IPS DF 4.7 (cell line): ENCODE results near the gene BSCL2.
"Not testable (repeated sequence)": the region's sequence is repeated elsewhere in the genome, so short reads cannot be mapped to it uniquely, and the experiment has no call there.

Source experiments
- DNase-seq: peaks from one replicate; pipeline ENCODE4 v3.0.0-alpha.2; 2013; ENCODE audit warnings: low spot score; ENCODE audit errors: extremely low read depth

Gene BSCL2

GRCh38 chr11:62688491-62688890 lies 18.7 kb downstream of the BSCL2 start:
- DNase-seq, result no peak

- no peak for DNase-seq
These were observed 19.5 kb downstream of the BSCL2 start for GRCh38 chr11:62687508-62688396.

DNA sequence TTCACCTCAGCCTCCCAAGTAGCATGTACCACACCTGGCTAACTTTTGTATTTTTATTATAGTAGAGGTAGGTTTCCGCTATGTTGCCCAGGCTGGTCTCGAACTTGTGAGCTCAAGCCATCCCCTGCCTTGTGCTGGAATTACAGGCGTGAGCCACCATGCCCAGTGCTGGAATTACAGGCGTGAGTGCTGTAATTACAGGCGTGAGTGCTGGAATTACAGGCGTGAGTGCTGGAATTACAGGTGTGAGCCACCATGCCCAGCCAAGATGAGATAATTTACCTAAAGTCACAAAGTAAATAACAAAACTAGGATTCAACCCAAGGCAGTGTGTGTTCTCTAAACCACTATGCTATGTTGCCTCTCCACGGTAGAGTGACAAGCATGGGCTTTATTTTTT lies 24.7 kb downstream of the BSCL2 start:
- DNase-seq, result no peak

DNA sequence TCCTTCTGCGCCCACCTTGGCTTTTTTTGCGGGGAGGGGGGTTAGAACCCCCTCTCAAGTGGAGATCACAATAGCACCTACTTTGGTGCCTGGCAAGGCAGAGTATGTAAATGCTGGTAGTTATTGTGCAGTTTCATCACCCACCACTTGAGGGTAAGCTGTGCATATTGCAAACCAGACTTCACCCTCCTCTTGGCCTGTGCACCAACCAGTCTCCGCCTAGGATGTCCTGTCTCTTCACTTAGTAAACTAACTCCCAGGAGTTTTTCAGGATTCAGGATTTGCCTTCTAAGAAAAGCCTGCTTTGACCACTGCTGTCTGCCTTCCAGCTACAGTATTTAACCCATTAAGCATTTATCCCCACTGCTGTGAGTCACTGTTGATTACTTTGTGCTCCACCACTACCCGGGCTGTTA lies 26.4 kb downstream of the BSCL2 start:
- DNase-seq, result no peak

DNA sequence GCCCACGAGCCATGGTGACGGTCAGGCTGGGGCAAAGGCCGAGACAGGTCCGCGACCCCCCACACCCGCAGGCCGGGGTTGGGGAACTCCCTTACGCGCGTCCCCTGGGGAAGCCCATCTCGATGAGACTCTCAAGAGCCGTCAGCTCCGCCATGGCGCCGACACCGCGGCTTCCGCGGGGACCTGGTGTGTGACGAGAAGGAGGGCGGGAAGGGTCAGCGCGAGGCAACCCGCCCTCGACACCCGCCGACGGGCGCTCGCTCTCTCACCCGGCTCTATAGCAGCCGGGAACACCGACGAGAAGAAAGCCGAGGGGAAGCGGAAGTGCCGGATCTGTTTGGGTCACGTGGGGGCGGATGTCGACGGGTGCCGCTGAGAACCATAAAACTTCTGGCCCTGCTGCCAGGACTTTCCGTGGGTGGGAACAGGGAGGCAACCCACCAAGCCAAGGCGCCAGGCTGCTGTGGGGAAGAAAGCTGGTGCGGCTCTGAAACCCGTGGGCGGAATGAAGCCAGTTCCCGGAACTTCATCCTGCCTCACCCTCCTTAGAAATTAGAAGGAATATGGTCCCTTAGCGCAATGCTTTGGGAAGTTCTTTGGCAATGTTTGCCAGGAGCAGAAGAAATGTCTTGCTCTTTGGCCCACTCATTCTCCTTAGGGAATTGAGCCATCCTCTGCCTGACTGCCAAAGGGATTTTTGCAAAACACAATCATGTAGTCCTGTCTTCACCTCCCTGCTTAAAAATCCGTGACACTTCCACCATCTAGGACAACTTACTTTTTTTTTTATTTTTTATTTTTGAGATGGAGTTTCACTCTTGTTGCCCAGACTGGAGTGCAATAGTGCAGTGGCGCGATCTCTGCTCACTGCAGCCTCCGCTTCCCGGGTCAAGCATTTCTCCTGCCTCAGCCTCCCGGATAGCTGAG lies 28.2 kb downstream of the BSCL2 start, which contains the start of gene UBXN1:
UBXN1 (minus strand) TSS at position 304 of the 927 bp plus-strand sequence; CDS start at position 154, 150 bp downstream.
- no peak for DNase-seq

- no peak for DNase-seq
These were observed 28.8 kb downstream of the BSCL2 start for GRCh38 chr11:62678433-62678769.

- DNase-seq, result no peak
These were observed 29.5 kb downstream of the BSCL2 start for GRCh38 chr11:62677714-62678113.

DNA sequence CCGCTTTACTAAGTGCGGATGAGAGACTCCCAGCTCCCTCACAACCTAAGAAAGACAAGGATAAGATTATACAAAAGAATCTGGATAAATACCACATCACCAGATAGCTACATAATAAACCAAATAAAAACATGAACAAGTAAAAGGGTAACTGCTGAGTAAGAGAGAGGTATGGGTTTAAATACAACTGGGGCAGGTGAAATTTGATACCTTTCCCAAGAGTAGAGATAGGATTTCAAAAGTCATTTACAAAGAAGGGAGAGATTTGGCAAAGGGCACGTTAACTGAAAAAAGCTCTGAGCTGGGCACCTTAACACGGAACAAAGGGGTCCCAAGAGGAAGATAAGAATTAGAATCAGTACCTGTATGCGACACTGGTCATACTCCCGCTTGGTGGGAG lies 30.1 kb downstream of the BSCL2 start:
- no peak for DNase-seq

DNA sequence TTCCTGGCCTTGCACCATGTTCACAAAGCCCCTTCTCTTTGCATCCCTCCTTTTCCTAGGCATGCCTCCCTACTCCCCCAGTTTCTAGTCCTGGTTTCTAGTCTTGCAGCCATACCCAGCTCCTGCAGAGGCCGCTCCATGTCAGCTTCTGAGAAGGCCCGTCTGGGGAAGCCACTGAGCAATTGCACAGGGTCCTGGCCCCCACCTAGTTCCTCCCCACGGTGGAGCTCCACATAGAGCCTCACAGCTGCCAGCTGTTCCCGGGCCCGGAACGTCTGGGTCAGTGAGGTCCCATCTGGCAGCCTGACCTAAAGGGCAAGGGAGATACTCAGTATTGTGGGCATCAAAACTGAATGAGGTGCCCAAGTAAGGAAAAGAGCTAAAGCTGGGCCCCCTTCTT lies 30.5 kb downstream of the BSCL2 start:
- no peak for DNase-seq

- not testable (repeated sequence) for DNase-seq
These were observed 31.8 kb downstream of the BSCL2 start for GRCh38 chr11:62675415-62675814.

DNA sequence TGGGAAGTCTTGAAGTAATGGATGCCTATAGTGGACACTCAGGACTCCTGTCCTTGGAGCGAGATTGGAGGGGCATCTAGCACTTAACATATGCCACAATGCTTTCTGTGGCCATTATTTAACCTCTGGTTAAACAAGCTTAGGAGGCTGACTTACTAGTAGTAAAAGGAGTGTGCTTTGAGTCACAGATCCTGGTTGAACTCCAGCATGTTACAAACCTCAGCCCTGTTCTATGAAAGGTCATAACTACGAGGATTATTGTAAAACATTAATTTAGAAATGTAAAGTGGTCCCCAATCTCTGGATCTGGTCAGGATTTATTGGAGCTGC lies 34.1 kb downstream of the BSCL2 start:
- no peak for DNase-seq

DNA sequence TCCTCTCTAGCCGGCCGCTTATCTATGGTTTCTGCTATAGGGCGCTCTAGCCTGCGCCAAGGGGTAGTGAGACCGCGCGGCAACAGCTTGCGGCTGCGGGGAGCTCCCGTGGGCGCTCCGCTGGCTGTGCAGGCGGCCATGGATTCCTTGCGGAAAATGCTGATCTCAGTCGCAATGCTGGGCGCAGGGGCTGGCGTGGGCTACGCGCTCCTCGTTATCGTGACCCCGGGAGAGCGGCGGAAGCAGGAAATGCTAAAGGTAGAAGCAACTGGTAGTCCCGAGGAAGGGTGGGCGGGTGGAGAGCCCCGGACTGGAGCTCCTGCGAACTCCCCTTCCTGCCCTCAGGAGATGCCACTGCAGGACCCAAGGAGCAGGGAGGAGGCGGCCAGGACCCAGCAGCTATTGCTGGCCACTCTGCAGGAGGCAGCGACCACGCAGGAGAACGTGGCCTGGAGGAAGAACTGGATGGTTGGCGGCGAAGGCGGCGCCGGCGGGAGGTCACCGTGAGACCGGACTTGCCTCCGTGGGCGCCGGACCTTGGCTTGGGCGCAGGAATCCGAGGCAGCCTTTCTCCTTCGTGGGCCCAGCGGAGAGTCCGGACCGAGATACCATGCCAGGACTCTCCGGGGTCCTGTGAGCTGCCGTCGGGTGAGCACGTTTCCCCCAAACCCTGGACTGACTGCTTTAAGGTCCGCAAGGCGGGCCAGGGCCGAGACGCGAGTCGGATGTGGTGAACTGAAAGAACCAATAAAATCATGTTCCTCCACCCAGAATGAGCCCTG lies 35.4 kb downstream of the BSCL2 start, which contains the start of the genes LBHD1 and UQCC3:
LBHD1 (minus strand) TSS at position 660 of the 782 bp plus-strand sequence. CDS start 2,236 bp downstream, outside the sequence.
UQCC3 (plus strand) TSS at position 66 of the 782 bp plus-strand sequence; CDS start at position 139, 73 bp downstream.
- no peak for DNase-seq

DNA sequence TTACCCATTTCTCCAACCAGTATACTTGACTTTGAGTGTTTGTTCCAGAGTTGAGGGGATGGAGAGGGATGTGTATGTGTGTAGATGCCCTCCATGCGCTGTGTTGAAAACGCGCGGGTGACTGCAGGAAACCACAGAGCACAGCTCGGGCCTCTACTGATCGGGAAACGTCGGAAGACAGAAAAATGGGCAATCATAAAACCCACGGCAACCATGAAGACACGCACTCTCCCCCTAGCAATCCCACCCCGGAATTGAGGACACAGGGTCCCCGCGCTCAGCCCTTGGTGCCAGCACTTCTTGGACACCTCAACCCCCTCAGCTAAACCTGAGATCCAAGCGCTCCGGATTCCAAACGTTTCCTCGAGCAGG lies 36.0 kb downstream of the BSCL2 start:
- no peak for DNase-seq

- no peak for DNase-seq
These were observed 37.6 kb downstream of the BSCL2 start for GRCh38 chr11:62669420-62670161.

- DNase-seq, result no peak
These were observed 39.8 kb downstream of the BSCL2 start for GRCh38 chr11:62667460-62667859.

- DNase-seq, result no peak
These were observed 40.8 kb downstream of the BSCL2 start for GRCh38 chr11:62666259-62666926.

DNA sequence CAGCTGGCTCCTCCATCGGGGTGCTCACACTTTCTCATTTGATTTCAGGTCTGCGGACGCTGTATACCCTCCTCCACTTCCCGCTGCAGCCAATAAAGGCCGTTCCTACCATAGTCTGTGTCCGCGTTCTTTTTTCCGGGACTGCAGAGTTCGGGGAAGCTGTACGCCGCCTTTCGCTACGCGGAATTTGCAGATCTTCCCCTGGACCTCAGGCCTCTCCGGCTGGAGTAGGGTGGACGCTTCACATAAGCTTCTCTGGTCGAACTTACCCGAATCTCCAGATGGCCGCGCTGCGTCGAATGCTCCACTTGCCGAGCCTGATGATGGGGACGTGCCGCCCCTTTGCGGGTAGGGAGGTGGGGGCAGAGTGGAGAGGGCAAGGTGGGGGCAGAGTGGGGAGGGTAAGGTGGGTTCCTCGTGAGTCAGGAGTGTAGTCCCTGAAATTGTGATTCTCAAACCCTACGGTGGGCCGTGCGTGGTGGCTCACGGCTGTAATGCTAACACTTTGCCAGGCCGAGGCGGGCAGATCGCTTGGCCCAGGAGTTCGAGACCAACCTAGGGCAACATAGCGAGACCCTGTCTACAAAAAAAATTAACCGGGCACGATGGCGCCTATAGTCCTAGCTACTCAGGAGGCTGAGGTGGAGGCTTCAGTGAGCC lies 41.5 kb downstream of the BSCL2 start:
- DNase-seq, result no peak

- DNase-seq, result no peak
These were observed 42.1 kb downstream of the BSCL2 start, which contains the start of the genes C11orf98 and CSKMT for GRCh38 chr11:62665075-62665598. Gene C11orf98, minus strand, starts transcription at chr11:62665210. Its CDS starts 41 bp downstream, at chr11:62665169. Gene CSKMT, plus strand, starts transcription at chr11:62665312. Its CDS starts 568 bp downstream, at chr11:62665880.
